ENCODE results near the gene TRERF1. TPM values are rescaled to one million over a fixed set of nuclear protein-coding genes. Genes with fewer than 3 reads are reported as not detected.

Gene TRERF1
- polyA plus RNA-seq, 1 of the 3 experiments (the other 2 are of a cell fraction), result 3.6 TPM

DNA sequence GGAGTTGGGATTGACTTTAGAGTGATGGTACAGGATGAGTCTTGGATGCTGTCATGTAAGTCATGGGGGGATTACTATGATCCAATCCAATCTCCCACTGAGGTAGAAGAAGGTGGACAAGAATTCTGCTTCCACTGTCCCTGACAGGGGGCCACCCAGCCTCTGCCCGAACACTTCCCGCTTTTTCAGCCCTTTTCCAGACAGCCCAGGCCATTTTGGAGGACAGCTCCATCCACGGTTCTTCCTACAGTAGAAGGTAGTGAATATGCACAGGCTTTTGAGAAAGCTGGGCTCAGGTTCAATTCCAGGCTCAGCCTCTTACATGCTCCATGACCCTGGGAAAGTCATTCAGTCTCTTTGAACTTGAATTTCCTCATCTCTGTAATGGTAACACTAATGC lies 31.0 kb downstream of the TRERF1 start:
- 100% methylated on average over 3 of the region's 3 CpGs for WGBS (ENCODE audit: low lambda C conversion rate)
- Histone ChIP-seq H3K4me3 (ENCODE audit: low read depth in 2 of 2, low read length in 1 of 2) (no peak overlapping the region), H3K4me2 (no peak overlapping the region), H3K9ac (no peak overlapping the region), H3K9me2 (no peaks in the 10 kb centered on the region), H2AFZ (ENCODE audit: low read depth) (no peak overlapping the region), H4K20me1 (ENCODE audit: insufficient read depth) (0 out of 2 replicates have a peak, but pooled peaks cover 7% of the 10 kb centered on the region), H3K9me3 (no peaks in the 10 kb centered on the region), H3K27ac (ENCODE audit: low read depth in 2 of 2, low read length in 1 of 2) (no peak overlapping the region), H3K27me3 (ENCODE audit: insufficient read depth) (no peaks in the 10 kb centered on the region), H3K36me3 (replicated peaks in 1 of 2; ENCODE audit: control insufficient read depth in 1 of 2, insufficient read depth in 2 of 2, low read length in 1 of 2) (no peaks in the 10 kb centered on the region), H3K4me1 (ENCODE audit: control insufficient read depth in 1 of 2, insufficient read depth in 2 of 2, low read depth in 1 of 2, low read length in 1 of 2) (peaks cover 0 to 12% of the 10 kb centered on the region in 2 experiments; a peak in 2 of 4 replicates), H3K79me2 (ENCODE audit: insufficient read depth) (peaks cover 33% of the 10 kb centered on the region), H3F3A (replicated peaks; ENCODE audit: insufficient read depth) (peaks cover 5% of the 10 kb centered on the region)
- no peak for TF ChIP-seq TAF1 (IDR thresholded peaks at IDR 0.05; ENCODE audit: borderline replicate concordance, low read depth, low read length)
- TF ChIP-seq, protein P1, sequence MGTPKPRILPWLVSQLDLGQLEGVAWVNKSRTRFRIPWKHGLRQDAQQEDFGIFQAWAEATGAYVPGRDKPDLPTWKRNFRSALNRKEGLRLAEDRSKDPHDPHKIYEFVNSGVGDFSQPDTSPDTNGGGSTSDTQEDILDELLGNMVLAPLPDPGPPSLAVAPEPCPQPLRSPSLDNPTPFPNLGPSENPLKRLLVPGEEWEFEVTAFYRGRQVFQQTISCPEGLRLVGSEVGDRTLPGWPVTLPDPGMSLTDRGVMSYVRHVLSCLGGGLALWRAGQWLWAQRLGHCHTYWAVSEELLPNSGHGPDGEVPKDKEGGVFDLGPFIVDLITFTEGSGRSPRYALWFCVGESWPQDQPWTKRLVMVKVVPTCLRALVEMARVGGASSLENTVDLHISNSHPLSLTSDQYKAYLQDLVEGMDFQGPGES (IDR thresholded peaks at IDR 0.05; ENCODE audit: low read depth, low read length), result no peak
- TF ChIP-seq FOXJ3 (CRISPR knock-in tag; IDR thresholded peaks at IDR 0.05), result no peak
- TF ChIP-seq, protein P2, sequence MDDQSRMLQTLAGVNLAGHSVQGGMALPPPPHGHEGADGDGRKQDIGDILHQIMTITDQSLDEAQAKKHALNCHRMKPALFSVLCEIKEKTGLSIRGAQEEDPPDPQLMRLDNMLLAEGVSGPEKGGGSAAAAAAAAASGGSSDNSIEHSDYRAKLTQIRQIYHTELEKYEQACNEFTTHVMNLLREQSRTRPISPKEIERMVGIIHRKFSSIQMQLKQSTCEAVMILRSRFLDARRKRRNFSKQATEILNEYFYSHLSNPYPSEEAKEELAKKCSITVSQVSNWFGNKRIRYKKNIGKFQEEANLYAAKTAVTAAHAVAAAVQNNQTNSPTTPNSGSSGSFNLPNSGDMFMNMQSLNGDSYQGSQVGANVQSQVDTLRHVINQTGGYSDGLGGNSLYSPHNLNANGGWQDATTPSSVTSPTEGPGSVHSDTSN (IDR thresholded peaks at IDR 0.05), result no peak
- no peak for TF ChIP-seq SIN3A (IDR thresholded peaks at IDR 0.05; ENCODE audit: borderline replicate concordance, low read depth, low read length)
- TF ChIP-seq YY1 (IDR thresholded peaks at IDR 0.05; ENCODE audit: low read depth), result no peak
- TF ChIP-seq RFX5 (IDR thresholded peaks at IDR 0.05; ENCODE audit: low read length), result no peak
- no peak for TF ChIP-seq TCF12 (IDR thresholded peaks at IDR 0.05)
- TF ChIP-seq, protein P3, sequence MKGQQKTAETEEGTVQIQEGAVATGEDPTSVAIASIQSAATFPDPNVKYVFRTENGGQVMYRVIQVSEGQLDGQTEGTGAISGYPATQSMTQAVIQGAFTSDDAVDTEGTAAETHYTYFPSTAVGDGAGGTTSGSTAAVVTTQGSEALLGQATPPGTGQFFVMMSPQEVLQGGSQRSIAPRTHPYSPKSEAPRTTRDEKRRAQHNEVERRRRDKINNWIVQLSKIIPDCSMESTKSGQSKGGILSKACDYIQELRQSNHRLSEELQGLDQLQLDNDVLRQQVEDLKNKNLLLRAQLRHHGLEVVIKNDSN (IDR thresholded peaks at IDR 0.05; ENCODE audit: borderline replicate concordance, low read depth), result no peak
- TF ChIP-seq POLR2AphosphoS5 (IDR thresholded peaks at IDR 0.05; ENCODE audit: low read depth, low read length), result no peak
- no peak for TF ChIP-seq ELF1 (IDR thresholded peaks at IDR 0.05)
- no peak for TF ChIP-seq GABPA (IDR thresholded peaks at IDR 0.05; ENCODE audit: low read depth)
- TF ChIP-seq, protein P4, sequence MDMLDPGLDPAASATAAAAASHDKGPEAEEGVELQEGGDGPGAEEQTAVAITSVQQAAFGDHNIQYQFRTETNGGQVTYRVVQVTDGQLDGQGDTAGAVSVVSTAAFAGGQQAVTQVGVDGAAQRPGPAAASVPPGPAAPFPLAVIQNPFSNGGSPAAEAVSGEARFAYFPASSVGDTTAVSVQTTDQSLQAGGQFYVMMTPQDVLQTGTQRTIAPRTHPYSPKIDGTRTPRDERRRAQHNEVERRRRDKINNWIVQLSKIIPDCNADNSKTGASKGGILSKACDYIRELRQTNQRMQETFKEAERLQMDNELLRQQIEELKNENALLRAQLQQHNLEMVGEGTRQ (IDR thresholded peaks at IDR 0.05; ENCODE audit: borderline replicate concordance, low read depth, low read length), result no peak
- no peak for TF ChIP-seq EZH2phosphoT487 (IDR thresholded peaks at IDR 0.05; ENCODE audit: borderline replicate concordance, low read depth)
- TF ChIP-seq FOSL2 (IDR thresholded peaks at IDR 0.05; ENCODE audit: borderline replicate concordance, low read depth), result no peak
- no peak for TF ChIP-seq RAD21 (IDR thresholded peaks at IDR 0.05; ENCODE audit: low read length)
- DNase-seq, result no peak
- ChIA-PET CTCF (no interaction called here), POLR2A (no interaction called here)

All from SK-N-SH (cell line).